ENCODE results near the gene ADAM12.

Gene ADAM12

DNA sequence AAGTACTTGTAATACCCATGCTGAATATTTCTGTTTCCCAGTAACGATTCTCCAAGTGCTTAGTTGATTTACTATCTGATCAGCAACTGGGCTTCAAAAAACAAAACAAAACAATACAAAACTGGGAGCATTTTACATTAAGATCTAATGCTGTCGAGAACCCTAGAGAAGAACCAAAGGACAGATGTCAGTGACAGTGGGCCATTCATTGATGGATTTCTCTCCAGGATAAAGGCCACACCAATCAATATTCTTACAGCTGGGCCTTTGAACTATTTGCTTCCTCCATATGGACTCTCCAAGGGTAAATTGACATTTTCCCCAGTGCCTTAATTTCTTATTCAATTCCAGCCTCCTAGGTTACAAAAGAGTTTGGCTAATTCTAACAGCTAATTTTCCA is 217.5 kb downstream of the ADAM12 start:
- no peak for DNase-seq

DNA sequence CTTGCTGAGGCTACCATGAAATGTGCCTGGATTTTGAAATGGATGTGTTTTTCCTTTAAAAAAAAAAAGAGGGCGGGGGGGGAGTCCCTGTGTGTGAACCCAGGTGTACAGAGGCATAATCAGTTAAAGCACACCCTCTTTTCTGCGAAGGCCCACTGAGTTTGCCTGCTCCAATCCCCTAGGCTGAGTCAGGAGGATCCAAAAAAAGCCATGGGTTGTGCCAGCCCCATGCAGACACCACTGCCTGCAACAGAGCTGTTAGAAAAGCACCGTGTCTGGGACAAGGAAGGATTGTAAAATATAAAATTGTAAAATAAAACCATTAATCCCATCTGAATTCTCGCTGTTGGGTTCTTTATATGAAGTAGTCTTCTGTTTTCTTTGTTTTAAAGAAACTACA is 217.9 kb downstream of the ADAM12 start:
- no peak for DNase-seq

DNA sequence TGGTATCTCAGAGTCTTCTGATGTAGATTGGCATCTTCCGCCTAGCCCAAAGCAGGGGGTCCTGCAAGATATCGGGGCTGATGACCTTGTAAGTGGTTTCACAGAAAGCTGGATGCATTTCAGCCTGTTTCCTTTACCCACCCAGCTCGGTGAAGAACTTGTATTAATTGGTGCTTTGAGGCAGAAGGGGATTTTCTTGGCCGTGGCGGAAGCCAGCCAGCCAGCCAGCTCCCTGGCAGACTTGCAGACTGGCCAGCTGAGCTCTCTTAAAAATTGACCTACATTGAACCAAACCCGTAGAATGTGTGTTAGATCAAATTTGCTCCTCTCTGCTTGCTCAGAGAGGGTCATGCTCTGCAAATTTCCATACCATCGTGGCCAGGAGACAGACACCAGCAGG is 218.4 kb downstream of the ADAM12 start:
- DNase-seq = no peak

DNA sequence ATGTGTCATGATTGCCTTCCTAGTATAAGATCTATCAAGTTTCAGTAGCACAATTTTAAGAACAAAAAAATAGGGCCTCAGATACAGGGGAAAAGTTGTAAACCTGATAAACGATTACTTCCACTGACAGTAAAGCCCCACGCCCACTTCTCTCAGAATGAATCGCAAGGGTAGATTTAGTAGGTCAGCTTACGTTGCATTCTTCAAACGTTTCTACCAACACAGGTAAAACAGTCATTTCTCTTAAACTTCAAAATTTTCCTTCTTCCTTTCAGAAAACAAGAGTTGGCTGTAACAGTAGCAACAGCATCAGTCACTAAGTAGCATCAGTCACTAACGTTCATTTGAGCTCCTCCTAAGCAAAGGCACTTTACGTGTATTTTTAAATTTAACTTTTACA is 221.5 kb downstream of the ADAM12 start:
- no peak for DNase-seq

DNA sequence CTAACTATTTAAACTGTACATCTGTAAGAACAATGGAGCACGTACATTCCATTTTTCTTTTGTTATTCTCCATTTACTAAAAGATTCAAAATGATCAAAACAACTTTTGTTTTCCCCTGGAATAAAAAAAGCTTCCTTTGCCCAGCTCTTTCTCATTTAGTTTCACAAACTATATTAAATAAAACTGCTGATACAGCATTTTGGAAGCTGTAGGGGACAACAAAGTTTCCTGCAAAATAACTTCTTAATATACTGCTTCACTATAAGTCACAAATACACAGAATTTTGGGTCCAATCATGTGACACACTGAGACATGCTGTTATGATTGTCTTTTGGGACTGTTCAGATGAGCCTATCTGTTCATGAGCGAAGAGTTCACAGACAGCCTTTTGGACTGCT is 222.4 kb downstream of the ADAM12 start:
- no peak for DNase-seq

DNA sequence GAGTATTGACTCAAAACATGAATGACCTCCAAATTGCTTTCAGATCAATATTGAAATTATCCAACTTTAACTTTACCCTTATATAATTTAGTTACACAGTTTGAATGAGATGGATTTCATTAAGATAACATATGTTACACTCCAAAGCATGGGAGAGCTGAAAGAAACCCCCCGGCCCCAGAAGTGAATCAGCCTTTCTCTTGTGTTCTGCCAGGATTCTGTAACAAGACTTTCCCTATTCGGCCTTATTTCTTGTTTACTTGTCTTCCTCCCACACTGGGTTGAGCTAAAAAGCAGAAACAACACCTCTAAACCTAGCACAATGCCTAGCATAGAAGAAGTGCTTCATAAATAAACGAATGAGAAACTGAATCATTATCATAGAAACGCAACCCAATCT is 224.8 kb downstream of the ADAM12 start:
- DNase-seq = no peak

DNA sequence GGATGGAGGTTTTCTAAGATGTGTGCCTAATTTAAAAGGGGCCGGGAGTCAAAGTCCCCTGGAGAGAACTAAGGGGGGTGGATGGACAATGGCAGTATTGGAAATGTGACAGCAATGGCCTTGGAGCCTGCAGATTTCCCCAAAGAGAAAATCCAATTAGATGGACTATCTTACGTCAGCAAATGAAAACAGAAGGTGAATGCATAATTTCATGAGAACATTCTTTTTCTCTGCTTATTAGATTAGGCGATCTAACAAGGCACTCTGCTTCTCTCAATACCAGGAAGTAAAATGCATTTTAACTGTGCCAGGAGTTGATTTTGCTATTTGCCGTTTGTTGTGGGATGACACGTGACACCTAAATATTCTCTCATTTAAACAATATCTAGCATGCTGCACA is 226.6 kb downstream of the ADAM12 start:
- DNase-seq = no peak

DNA sequence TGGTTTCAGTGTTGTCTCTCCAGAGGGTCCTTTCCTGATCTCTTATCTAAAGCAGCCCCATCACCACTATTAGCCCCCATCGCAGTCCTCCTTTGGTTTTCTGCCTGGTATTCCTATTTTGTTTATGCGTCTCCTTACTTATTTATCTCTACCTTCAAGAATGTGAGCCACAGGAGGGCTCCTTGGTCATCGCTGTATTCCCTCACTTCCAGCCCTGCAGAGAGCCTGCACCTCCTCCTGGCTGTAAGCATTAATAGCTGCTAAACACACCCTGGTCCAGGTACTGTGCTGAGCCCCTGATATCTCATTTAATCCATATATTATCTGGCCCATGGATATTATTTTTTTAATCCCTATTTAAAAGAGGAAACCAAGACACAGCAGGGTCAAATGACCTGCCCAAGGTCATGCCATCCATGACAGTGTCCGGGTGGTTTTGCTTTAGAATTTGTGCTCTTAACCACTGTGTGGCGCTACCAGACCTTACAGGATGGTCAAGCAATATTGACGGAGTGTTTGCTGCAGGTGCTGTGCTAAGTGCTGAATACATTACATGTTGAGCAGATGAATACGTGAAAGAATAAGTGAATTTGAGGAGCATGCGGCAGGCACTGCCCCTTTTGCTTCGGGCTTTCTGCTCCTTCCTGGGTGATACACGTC is 227.2 kb downstream of the ADAM12 start:
- no peak for DNase-seq

DNA sequence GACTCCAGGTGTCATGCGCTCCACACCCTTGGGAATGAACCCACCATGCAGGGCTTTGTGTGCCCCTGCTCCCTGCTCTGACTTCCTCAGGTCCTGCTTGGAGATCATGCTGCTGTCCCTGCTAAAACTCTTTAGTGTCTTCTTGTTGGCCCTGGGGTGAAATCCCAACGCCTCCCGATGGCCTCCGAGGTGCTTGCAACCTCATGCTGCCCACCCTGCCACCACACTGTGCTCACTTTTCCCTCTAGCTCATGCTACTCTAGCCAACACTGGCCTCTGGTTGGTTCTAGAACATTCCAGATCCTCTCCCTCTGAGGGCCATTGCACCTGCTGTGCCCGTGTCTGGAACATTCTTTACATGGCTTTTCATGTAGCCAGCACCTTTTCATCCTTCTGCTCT is 227.7 kb downstream of the ADAM12 start:
- DNase-seq = no peak

DNA sequence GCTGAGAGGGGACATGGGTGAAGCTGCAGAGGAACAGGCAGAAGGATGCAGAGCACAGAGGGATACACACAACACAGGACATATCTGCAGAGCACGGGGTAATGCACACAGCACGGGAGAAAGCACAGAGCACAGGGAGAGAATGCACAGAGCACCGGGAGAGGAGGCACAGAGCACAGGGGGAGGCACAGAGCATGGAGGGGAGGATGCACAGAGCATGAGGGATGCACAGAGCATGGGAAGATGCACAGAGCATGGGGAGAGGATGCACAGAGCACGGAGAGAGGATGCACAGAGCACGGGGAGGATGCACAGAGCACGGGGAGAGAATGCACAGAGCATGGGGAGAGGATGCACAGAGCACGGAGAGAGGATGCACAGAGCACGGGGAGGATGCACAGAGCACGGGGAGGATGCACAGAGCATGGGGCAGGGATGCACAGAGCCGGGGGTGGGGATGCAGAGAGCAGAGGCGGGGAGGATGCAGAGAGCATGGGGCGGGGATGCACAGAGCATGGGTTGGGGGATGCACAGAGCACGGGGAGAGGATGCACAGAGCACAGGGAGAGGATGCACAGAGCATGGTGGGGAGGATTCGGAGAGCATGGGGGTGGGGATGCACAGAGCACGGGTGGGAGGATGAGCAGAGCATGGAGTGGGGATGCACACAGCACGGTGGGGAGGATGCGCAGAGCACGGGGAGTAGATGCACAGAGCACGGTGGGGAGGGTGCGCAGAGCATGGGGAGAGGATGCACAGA is 230.0 kb downstream of the ADAM12 start:
- no peak for DNase-seq

DNA sequence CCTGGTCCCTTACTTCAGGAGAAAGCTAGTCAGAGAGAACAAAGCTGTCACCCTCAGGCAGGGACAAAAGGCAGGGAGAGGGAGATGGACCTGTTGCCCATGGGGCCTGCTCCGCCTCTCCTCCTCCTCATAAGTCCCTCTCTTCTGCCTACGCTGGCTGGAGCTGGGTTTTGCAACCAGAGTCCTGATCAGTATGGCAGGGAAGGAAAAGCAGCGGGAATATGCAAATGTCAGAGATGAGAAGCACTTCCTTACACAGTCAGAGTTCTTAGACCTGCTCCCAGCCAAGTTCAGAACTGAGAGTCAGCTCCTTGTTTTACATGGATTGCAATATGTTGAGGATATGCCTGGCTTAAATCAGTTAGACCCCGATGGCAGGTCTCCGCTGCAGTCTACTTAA is 231.1 kb downstream of the ADAM12 start:
- DNase-seq = no peak

DNA sequence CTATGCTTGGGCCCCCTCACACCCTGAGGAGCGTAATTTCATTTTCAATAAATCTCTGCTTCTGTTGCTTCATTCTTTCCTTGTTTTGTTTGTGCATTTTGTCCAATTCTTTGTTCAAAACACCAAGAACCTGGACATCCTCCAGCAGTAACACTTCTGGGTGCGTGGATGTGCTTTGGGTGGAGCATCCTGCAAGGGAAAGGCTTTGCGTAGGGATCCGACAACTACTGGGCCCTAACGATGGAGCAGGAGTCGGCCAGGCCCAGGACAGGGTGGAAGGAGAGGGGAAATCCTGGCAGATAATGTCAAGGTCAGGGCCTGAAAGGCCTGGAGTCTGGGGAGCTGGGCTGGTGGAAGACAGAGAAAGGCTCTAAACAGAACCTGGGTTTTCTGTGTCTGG is 231.8 kb downstream of the ADAM12 start:
- no peak for DNase-seq

DNA sequence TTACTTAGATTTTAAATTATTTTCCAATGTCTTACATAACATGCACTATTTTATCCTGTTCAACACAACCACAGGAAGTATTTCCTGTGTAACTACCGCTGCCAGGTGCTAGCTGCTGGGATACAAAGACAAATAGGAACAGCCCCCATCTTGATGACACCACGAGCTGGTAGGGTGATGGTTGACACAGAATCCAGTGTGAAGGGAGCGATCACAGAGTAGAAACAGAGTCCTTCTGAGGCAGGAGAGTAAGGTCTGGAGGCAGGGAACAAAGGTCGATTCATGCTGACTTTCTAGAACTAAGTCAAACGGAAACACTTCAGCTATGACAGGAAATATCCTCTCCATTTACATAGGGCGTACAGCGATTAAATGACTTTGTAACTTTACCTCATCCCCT is 232.3 kb downstream of the ADAM12 start:
- DNase-seq = no peak

DNA sequence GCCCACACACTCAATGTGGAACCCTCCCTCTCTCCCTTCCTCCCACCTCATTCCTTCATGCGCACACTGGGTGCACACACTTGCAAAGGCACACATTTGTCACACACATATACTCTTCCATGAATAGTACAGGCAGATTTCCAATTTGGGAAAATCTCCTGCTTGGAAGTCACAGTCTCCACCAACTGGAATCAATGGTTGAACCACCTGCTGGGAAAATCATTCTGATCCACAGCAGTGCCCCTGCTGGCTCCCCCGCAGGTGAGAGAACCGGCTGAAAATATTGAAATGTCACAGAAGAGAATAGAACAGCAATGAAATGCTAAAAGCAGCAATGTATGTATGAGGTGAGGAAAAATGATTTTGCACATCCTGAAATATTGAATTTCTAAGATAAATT is 232.7 kb downstream of the ADAM12 start:
- no peak for DNase-seq

DNA sequence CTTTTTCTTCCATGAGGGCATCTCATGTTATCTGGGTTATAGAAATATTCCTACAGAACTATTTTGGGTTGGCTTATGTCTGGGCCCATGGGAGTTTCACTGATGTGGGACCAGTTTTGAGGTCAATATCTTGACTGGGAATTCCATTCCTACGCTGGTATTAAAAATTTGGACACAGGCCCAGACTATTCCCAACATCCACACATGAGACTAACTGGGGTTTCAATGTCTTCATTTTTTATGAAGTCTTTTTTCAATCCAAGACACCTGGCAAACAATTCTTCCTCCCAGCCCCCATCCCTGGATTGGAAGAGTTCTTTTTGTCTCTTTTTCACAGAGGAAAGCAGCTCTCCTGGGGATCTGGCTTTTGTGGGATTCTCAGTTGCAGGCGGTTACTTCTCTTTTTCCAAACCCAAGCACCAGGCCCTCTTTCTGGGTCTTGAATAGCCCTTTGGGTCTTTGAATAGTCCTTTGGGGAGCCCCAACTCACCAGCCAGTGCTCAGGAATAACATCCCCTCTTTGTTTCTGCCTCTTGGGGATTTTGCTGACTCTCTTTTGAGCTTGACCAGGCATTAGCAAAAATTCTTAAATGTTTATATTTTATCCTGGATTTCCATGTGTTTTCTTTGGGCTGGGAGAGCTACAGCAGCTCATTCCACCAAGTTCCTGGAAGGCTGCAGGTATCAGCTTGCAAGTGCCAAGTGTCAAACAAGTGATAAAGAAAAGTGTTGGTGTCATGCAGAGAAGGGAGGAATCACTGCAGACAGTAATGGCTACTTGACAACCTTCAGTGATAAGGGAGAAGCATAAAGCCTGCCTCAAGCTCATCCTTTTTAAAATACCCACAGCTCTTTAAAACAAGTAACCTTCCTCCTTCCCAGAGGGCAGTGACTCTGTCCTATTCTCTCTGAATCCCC is 234.3 kb downstream of the ADAM12 start:
- DNase-seq = no peak

DNA sequence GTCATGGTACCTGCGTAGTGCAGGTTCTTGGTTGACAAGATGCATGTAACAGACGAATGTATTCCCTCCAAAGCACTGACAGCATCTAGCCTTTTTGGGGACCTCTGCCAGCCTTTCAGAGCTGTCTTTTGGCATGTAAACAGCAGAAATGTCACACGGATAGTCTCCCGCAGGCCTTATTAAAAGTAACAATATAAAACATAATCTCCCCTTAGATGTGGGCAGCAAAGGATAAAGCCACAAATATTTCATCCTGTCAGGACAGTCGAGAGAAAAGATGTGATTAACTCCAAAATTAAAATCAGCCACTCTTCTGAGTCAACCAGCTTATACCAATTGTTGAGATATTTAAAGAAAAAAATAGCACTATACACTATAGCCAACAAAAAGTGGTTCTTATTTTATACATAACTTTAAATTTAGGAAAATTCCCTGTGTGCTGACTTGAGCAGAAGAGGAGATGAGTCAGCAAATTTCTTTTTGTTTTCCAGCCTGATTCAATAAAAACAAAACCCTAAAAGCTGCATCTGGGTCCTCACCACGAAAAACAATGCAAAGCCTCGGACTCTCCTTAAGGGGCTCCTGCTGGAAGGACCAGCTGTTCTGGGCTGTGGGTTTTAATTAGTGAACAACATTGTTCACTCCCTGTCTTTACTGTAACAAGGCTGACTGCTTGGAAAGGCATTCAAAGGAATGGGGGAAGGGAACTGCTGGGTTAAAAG is 240.2 kb downstream of the ADAM12 start:
- no peak for DNase-seq

DNA sequence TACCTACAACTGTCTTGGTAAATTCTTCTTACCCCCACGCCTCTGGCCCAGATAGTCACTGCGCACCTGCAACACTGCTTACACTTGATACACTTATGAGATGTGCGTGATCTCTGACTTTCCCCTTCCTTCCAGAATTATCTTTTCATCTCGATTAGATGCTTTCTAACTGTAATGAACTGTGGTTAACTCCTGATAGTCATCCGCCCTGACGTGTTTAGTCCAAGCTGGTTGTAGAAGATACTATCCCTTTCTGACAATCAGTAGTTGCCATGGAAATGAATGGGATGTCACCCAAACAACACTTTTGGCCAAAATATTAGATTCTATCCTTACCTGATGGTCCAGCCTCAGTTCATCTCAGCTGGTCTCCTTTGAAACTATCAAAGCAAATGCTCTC is 241.5 kb downstream of the ADAM12 start:
- no peak for DNase-seq

DNA sequence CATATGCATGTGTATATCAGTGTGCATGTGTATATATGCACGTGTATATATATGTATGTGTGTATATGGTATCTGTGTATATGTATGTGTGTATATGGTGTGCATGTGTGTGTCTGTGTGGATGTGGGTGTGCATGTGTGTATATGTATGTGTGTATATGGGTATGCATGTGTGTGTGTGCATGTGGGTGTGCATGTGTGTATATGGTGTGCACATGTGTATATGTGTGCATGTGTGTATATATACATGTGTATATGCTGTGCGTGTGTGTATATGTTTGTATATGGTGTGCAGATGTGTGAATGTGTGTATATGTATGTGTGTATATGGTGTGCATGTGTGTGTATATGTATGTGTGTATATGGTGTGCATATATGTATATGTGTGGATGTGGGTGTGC is 245.2 kb downstream of the ADAM12 start:
- DNase-seq = no peak

DNA sequence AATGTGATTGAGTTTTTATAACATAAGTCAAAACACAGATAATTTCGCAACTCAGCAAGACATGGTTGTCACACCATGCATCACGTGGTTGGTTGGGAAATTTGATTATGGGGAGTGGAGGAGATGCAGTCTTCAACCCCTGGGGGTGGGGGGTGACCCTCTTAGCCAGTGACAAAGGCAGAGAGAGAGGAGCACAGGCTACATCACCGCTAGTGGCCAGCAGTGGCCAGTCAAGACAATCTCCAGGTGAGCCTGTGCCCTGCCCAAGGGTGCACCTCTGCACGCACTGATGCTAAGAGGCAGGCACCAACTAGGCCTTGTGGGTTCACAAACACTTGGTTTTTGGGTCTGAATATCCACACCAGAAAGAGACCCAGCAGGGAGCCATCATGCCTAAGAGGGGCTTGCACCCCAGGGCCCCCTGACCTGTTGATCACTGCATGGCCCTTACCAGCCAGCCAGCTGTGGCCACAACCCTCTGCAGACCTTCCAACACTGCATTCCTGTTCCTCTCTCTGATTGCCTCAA is 247.5 kb downstream of the ADAM12 start:
- no peak for DNase-seq

DNA sequence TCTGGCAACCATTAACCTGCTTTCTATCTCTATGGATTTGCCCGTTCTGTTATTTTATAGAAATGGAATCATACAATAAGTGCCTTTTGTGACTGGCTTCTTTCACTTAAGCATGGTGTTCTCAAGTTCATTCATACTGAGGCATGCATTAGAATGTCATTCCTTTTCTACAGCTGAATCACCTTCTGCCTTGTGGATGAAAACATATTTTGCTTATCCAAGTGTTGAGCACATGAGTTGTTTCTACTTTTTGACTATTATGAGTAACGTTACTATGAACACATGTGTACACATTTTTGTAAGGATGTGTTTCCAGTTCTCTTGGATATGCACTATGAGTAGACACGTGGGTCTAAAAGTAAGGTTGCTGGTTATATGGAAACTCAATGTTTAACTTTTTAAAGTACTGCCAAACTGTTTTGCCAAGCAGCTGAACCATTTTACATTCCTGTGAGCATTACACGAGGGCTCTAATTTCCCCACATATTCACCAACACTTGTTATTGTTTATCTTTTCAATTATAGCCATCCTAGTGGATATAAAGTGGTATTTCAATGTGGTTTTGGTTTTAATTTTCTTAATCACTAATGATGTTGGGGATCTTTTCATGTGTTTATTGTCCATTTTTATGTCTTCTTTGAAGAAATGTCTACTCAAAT is 250.6 kb downstream of the ADAM12 start:
- DNase-seq = no peak

DNA sequence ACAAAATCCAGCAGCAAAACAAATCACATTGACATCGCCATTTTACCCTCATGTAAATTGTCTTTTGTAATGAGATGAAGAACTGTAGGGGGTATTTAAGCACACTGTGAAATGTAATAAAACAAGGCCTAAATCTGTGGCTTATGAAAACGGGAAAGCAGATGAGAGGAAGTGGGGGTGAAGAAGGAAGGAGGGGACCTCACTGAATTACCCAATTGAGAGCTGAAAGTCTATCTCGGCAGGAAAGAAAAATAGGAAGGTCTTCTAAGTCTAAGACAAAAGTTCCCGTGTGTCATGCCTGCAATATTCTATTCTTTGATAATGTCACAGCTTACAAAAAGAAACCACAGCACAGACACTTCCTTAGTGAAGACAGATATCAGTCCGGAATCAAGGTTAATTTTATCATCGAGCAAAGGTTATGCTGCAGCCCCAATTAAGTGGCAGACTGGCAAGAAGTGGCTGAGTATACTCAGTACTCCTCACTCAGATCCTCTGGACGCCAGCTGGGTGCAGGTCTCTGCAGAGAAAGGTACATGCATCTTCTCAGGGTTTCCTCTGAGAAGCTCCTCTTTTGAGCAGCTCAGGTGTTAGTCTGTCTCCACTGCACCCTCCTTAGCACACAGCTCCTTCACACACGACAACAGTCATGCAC is 252.2 kb downstream of the ADAM12 start:
- no peak for DNase-seq

DNA sequence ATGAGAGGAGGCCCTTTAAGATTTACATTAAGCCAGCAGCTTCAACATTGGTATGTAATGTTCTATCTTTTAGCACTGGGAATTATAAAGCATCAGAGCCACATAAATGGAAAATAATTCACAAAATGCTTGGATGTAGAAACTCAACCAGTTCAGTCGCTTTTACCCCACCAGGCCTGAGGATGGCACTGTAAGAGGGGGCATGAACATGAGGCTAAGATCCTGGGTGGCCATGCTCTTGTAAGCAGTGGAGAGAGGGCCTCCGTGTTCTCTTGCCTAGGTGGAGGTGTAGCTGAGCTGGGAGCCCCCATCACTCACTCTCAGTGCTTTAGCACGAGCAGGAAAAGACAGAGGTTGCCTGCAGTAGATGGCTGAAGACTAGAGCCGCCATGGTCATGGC is 253.1 kb downstream of the ADAM12 start:
- DNase-seq = no peak

All from effector CD4-positive, alpha-beta T cell (primary cell).